Activated naive CD4-positive, alpha-beta T cell treated with anti-CD3 and anti-CD28 coated beads, Interleukin-2, amount 50 U/mL, for 24 hours (primary cell): ENCODE measurements around the gene BHLHA9.

Experiments used
- H3K27ac Mint-ChIP-seq: one replicate; pipeline ENCODE4 v1.8.0; 2021; ENCODE audit warnings: mild to moderate bottlenecking, mixed read lengths
- H3K27me3 Mint-ChIP-seq: one replicate; pipeline ENCODE4 v1.8.0; 2021; ENCODE audit warnings: mixed read lengths
- H3K36me3 Mint-ChIP-seq: one replicate; pipeline ENCODE4 v1.8.0; 2021; ENCODE audit warnings: mixed read lengths
- H3K4me1 Mint-ChIP-seq: one replicate; pipeline ENCODE4 v1.8.0; 2021; ENCODE audit warnings: mixed read lengths
- H3K4me3 Mint-ChIP-seq: one replicate; pipeline ENCODE4 v1.8.0; 2021; ENCODE audit warnings: mild to moderate bottlenecking, mixed read lengths
- H3K9me3 Mint-ChIP-seq: one replicate; pipeline ENCODE4 v1.8.0; 2021; ENCODE audit warnings: mixed read lengths

BHLHA9 gene

DNA sequence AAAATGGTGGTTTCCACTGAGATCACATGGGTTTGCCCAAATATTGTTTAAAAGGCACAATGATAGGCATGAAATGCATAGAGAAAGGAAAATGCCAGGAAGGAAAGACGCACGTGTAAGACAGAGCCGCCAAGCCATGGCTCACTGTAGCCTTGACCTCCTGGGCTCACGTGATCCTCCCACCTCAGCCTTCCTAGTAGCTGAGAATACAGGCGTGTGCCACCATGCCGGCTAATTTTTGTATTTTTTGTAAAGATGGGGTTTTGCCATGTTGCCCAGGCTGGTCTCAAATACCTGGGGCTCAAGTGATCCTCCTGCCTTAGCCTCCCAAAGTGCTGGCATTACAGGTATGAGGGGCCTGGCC is 4.0 kb downstream of the BHLHA9 start:
- H3K27me3 Mint-ChIP-seq, result peaks cover 21% of the 10 kb centered on the region
- peaks cover 10% of the 10 kb centered on the region for H3K4me1 Mint-ChIP-seq
- H3K4me3 Mint-ChIP-seq, result no peak overlapping the region
- H3K27ac Mint-ChIP-seq, result no peak overlapping the region
- no peaks in the 10 kb centered on the region for H3K9me3 Mint-ChIP-seq
- H3K36me3 Mint-ChIP-seq, result no peaks in the 10 kb centered on the region

DNA sequence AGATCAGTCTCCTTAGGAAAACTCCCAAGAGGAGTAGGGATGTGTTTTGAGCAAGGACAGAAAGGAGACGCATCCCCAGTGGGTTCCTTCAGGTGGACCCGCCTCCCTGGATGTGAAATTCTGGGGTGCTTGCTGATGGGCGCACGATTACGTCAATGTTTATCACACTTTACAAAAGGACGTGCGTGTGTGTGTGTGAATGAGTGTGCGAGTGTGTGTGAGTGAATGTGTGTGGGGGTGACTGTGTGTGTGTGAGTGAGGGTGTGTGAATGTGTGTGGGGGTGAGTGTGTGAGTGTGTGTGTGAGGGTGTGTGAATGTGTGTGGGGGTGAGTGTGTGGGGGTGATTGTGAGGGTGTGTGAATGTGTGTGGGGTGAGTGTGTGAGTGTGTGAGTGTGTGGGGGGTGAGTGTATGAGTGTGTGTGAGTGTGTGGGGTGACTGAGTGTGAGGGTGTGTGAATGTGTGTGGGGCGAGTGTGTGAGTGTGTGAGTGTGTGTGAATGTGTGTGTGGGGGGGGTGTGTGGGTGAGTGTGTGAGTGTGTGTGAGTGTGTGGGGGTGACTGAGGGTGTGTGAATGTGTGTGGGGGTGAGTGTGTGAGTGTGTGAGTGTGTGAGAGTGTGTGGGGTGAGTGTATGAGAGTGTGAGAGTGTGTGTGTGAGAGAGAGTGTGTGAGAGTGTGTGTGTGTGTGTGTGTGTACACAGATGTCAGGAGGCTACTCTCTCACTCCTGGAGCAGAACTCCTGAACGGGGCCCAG is 5.1 kb downstream of the BHLHA9 start:
- no peak overlapping the region for H3K4me3 Mint-ChIP-seq
- no peaks in the 10 kb centered on the region for H3K9me3 Mint-ChIP-seq
- H3K27ac Mint-ChIP-seq, result no peak overlapping the region
- H3K27me3 Mint-ChIP-seq, result peaks cover 21% of the 10 kb centered on the region
- H3K36me3 Mint-ChIP-seq, result no peaks in the 10 kb centered on the region
- peaks cover 10% of the 10 kb centered on the region for H3K4me1 Mint-ChIP-seq

DNA sequence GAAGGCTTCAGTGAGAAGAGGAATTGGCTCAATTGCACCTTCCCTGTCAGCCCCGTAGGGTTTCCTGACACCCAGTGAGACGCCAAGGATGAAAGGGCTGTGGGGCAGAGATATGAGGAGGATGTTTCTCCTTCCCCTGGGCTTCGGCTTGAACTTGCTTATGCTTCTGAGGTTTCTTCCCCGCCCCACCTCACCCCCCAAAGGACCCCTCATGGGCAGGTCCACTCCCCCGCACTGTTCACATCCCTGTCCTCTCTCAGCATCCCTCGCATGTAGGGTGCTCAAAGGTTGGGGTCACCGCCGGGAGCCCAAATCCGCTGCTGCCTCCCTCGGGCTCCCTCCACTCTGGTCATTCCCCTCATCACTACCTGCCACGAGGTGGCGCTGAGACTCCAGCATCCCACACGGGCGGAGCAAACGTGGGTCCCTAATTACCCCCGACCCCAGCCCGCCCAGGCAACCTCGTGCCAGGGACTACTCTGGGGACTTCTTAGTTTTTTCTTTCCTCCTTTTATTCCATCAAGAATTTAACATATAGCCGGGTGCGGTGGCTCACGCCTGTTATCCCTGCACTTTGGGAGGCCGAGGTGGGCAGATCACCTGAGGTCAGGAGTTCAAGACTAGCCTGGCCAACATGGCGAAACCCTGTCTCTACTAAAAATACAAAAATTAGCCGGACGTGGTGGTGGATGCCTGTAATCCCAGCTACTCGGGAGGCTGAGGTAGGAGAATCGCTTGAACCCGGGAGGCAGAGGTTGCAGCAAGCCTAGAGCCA is 5.9 kb downstream of the BHLHA9 start:
- Mint-ChIP-seq H3K36me3 (no peaks in the 10 kb centered on the region), H3K4me3 (no peak overlapping the region), H3K27me3 (peaks cover 21% of the 10 kb centered on the region), H3K9me3 (no peaks in the 10 kb centered on the region), H3K27ac (no peak overlapping the region), H3K4me1 (peaks cover 10% of the 10 kb centered on the region)

- no peaks in the 10 kb centered on the region for H3K9me3 Mint-ChIP-seq
- H3K36me3 Mint-ChIP-seq, result no peaks in the 10 kb centered on the region
- H3K27me3 Mint-ChIP-seq, result peaks cover 2% of the 10 kb centered on the region
- no peak overlapping the region for H3K27ac Mint-ChIP-seq
- H3K4me3 Mint-ChIP-seq, result no peak overlapping the region
- H3K4me1 Mint-ChIP-seq, result peaks cover 5% of the 10 kb centered on the region
Measured at GRCh38 chr17:1280652-1281051, 10.4 kb downstream of the BHLHA9 start.

DNA sequence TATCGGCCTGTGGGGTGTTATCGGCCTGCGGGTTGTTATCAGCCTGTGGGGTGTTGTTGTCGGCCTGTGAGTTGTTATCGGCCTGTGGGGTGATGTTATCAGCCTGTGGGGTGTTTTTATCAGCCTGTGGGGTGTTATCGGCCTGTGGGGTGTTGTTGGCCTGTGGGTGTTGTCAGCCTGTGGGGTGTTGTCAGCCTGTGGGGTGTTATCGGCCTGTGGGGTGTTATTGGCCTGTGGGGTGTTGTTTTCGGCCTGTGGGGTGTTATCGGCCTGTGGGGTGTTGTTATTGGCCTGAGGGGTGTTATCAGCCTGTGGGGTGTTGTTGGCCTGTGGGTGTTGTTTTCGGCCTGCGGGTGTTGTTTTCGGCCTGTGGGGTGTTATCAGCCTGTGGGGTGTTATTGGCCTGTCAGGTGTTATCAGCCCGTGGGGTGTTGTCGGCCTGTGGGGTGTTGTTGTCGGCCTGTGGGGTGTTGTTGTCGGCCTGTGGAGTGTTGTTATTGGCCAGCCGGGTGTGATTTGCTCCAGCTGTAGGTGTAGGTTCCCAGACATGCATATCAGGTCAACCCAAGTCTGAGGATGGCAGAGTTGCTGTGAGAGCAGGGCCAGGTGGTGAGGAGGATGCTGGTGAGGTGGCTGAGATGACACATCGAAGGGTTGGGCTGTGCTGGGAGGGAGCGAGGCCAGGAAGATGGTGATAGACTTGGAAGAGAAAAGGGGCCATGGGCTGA is 16.3 kb downstream of the BHLHA9 start:
- Mint-ChIP-seq H3K27me3 (no peaks in the 10 kb centered on the region), H3K9me3 (no peaks in the 10 kb centered on the region), H3K4me3 (no peak overlapping the region), H3K27ac (no peak overlapping the region), H3K4me1 (peaks cover 10% of the 10 kb centered on the region), H3K36me3 (no peaks in the 10 kb centered on the region)

DNA sequence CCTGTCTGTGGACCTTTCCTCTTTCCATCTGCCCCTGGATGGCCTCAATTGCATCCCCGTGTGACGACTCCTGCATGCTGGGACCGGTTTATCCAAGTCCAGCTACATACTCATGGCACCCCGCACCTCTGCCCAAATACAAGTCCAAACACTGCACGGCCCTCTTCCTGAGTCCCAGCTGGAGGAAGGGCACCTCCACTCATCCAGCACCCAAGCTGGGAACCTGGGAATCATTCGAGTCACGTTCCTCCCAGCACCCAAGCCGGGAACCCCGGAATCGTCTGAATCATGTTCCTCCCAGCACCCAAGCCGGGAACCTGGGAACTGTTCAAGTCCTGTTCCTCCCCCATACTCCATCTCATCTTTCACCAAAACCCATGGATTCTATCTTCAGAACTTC is 19.5 kb downstream of the BHLHA9 start:
- Mint-ChIP-seq H3K4me1 (peaks cover 34% of the 10 kb centered on the region), H3K27ac (peak overlapping the region; percentile 75), H3K36me3 (no peaks in the 10 kb centered on the region), H3K9me3 (no peaks in the 10 kb centered on the region), H3K27me3 (no peaks in the 10 kb centered on the region), H3K4me3 (no peak overlapping the region)

DNA sequence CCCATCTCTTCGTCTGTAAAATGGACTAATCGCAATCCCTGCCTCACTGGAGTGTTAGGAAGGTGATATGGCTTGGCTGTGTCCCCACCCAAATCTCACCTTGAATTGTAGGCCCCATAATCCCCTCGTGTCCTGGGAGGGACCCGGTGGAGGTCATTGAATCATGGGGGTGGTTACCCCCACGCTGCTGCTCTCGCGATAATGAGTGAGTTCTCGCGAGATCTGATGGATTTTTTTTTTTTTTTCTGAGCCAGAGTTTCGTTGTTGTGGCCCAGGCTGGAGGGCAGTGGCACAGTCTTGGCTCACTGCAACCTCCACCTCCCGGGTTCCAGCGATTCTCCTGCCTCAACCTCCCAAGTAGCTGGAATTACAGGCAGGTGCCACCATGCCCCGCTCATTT is 20.4 kb downstream of the BHLHA9 start:
- Mint-ChIP-seq H3K27me3 (no peaks in the 10 kb centered on the region), H3K9me3 (no peaks in the 10 kb centered on the region), H3K4me1 (peaks cover 44% of the 10 kb centered on the region), H3K4me3 (no peak overlapping the region), H3K36me3 (no peaks in the 10 kb centered on the region), H3K27ac (peak overlapping the region; percentile 36)

GRCh38 chr17:1294157-1294717 is 24.0 kb downstream of the BHLHA9 start:
- Mint-ChIP-seq H3K4me3 (peak overlapping the region; percentile 56), H3K4me1 (peaks cover 73% of the 10 kb centered on the region), H3K27me3 (no peaks in the 10 kb centered on the region)

GRCh38 chr17:1298606-1299005 is 28.4 kb downstream of the BHLHA9 start:
- peak overlapping the region; percentile 49 for H3K4me3 Mint-ChIP-seq
- H3K27me3 Mint-ChIP-seq, result no peaks in the 10 kb centered on the region
- H3K9me3 Mint-ChIP-seq, result no peaks in the 10 kb centered on the region
- H3K36me3 Mint-ChIP-seq, result no peaks in the 10 kb centered on the region
- no peak overlapping the region for H3K27ac Mint-ChIP-seq
- peaks cover 55% of the 10 kb centered on the region for H3K4me1 Mint-ChIP-seq

More at GRCh38 chr17:1294157-1294717, 24.0 kb downstream of the BHLHA9 start:
- Mint-ChIP-seq H3K36me3 (no peaks in the 10 kb centered on the region), H3K27ac (peak overlapping the region; percentile 93), H3K9me3 (no peaks in the 10 kb centered on the region)

- Mint-ChIP-seq H3K4me3 (no peak overlapping the region), H3K9me3 (no peaks in the 10 kb centered on the region), H3K4me1 (peaks cover 44% of the 10 kb centered on the region), H3K36me3 (no peaks in the 10 kb centered on the region), H3K27me3 (no peaks in the 10 kb centered on the region), H3K27ac (no peak overlapping the region)
Measured at GRCh38 chr17:1299552-1300370, 29.5 kb downstream of the BHLHA9 start.

GRCh38 chr17:1300371-1300905 is 30.2 kb downstream of the BHLHA9 start:
- peak overlapping the region; percentile 59 for H3K27ac Mint-ChIP-seq
- peak overlapping the region; percentile 3 for H3K4me3 Mint-ChIP-seq
- no peaks in the 10 kb centered on the region for H3K36me3 Mint-ChIP-seq
- H3K4me1 Mint-ChIP-seq, result peaks cover 37% of the 10 kb centered on the region
- H3K27me3 Mint-ChIP-seq, result no peaks in the 10 kb centered on the region
- no peaks in the 10 kb centered on the region for H3K9me3 Mint-ChIP-seq

DNA sequence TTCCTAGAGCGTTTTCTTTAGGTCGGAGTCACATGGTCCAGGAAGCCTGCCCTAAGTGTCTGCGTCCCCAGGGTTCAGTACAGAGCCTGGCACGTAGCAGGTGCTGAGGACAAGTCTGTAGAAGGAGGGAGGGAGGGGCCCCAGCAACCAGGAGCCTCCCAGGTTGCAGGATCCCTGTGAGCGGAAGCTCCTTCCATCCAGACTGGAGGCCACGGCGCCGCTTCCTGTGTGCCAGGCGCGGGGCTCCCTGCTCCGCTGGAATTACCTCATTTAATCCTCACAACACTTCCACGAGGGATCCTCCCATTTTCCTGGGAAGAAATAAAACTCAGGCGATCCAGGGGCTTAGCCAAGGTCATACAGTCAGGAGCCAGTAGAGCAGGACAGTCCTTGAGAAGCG is 31.3 kb downstream of the BHLHA9 start:
- no peak overlapping the region for H3K27ac Mint-ChIP-seq
- H3K36me3 Mint-ChIP-seq, result no peaks in the 10 kb centered on the region
- H3K4me1 Mint-ChIP-seq, result peaks cover 31% of the 10 kb centered on the region
- no peak overlapping the region for H3K4me3 Mint-ChIP-seq
- H3K27me3 Mint-ChIP-seq, result no peaks in the 10 kb centered on the region
- H3K9me3 Mint-ChIP-seq, result no peaks in the 10 kb centered on the region

DNA sequence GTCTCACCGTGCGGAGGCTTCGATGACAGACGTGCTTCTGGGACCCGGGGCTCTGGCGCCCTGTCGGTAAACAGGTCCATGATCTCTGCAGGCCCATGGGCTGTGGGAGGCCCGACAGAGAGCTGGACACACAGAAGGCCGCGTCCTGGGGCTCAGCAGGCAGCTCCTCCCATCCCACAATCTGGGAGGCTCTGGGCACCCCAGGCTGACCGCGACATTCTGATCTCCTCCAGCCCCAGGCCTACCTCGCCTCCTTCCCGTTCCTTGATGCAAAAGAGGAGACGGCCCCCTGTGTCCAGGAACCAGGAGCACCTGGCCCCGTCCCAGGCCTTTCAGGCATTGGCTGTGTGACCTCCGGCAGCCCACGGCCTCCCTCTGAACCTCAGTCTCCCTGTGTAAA is 32.5 kb downstream of the BHLHA9 start:
- Mint-ChIP-seq H3K36me3 (no peaks in the 10 kb centered on the region), H3K4me3 (no peak overlapping the region), H3K4me1 (peaks cover 20% of the 10 kb centered on the region), H3K27ac (no peak overlapping the region), H3K9me3 (no peaks in the 10 kb centered on the region), H3K27me3 (no peaks in the 10 kb centered on the region)

- peaks cover 6% of the 10 kb centered on the region for H3K4me1 Mint-ChIP-seq
- no peaks in the 10 kb centered on the region for H3K36me3 Mint-ChIP-seq
- H3K27ac Mint-ChIP-seq, result no peak overlapping the region
- no peak overlapping the region for H3K4me3 Mint-ChIP-seq
- no peaks in the 10 kb centered on the region for H3K9me3 Mint-ChIP-seq
- no peaks in the 10 kb centered on the region for H3K27me3 Mint-ChIP-seq
Measured at GRCh38 chr17:1304522-1304921, 34.3 kb downstream of the BHLHA9 start.
